ENCODE measurements around the gene SH2B3. TPM values are rescaled to one million over a fixed set of nuclear protein-coding genes. Genes with fewer than 3 reads are reported as not detected.

SH2B3 gene
- total RNA-seq, 2 donors from 2014 or later, result 22.9 to 27.1 TPM

GRCh38 chr12:111418594-111418880 is 12.8 kb downstream of the SH2B3 start:
- ATAC-seq (no peak), DNase-seq (no peak)
- intact Hi-C loops (cut with DNase I, micrococcal nuclease), result no loop called here

GRCh38 chr12:111419784-111420183 is 14.1 kb downstream of the SH2B3 start:
- no peak for ATAC-seq
- DNase-seq, result no peak
- intact Hi-C loops (cut with DNase I, micrococcal nuclease), result no loop called here

GRCh38 chr12:111420494-111420893 is 14.8 kb downstream of the SH2B3 start:
- DNase-seq (no peak), ATAC-seq (no peak)
- intact Hi-C loops (cut with DNase I, micrococcal nuclease), result no loop called here

- no peak for DNase-seq
- ATAC-seq, result no peak
- intact Hi-C loops (cut with DNase I, micrococcal nuclease), result no loop called here
Observed at GRCh38 chr12:111424189-111424792, 18.6 kb downstream of the SH2B3 start.

- intact Hi-C loops (cut with DNase I, micrococcal nuclease), result no loop called here
- peak; percentile 23 for ATAC-seq
- no peak for DNase-seq
Observed at GRCh38 chr12:111424793-111425251, 19.1 kb downstream of the SH2B3 start.

GRCh38 chr12:111425655-111426054 is 19.9 kb downstream of the SH2B3 start:
- DNase-seq (peak in 1 of 2 donors; percentile 26), ATAC-seq (peak; percentile 43)
- intact Hi-C loops (cut with DNase I, micrococcal nuclease), result no loop called here

DNA sequence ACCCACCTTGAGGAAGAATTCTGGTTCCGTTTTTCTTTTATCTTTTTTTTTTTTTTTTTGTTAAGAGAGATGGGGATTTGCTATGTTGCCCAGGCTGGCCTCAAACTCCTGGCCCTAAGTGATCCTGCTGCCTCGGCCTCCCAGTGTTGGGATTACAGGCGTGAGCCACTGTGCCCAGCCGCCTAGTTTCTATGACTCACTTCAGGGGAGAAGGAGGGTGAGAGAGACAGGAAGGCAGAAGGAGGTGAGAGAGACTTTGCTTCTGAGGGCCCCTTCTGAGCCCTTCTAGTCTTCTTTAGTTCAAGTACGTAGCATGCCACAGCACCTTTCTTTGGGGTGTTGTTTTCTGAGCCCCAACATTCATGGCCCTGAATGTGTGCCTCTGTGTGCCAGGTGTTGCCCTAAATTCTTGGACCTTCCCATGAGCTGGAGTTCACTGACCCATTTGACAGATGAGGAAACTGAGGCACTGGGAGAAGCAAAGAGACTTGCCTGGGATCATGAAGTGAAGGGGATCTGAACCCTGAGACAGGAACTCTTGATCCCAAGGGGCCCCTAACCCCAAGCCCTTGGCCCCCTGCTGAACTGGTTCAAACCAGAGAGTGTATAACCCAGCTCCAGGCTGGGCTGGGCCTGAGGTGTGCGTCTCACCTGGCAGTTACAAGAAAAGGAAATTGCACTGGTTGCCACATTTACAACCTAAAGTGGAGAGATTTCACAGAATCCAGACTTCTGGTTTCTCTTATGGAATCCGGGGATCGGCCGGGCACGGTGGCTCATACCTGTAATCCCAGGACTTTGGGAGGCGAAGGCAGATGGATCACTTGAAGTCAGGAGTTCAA is 20.8 kb downstream of the SH2B3 start:
- DNase-seq (peak in 1 of 2 donors; percentile 60), ATAC-seq (peak; percentile 69)
- intact Hi-C loops (cut with DNase I, micrococcal nuclease), result no loop called here

GRCh38 chr12:111427417-111428074 is 21.8 kb downstream of the SH2B3 start:
- intact Hi-C loops (cut with DNase I, micrococcal nuclease), result no loop called here
- no peak for ATAC-seq
- DNase-seq, result peak in 1 of 2 donors; percentile 39

- ATAC-seq (no peak), DNase-seq (peak in 1 of 2 donors; percentile 31)
- intact Hi-C loops (cut with DNase I, micrococcal nuclease), result no loop called here
Observed at GRCh38 chr12:111428081-111428727, 22.5 kb downstream of the SH2B3 start.

DNA sequence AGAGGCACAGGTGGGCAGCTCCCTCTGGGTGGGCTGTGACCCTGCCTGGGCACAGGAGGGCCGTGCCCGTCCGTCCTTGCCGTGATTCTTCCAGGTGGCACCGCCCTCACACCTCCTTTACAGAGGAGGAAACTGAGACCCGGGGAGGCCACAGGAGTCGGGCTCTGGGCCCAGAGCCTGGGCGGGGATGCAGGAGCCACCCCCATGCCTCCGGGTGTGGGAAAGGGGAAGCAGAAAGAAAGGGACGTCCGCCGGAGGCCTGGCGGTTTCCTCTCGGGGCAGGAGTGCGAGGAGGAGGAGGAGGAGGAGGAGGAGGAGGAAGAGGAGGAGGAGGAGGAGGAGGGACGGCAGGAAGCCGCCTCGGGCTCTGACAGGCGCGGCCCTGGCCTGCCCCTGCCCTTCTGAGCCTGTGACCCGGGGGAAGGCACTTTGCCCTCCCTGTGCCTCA is 23.0 kb downstream of the SH2B3 start:
- DNase-seq, result peak; percentile 75 to 83
- ATAC-seq, result peak; percentile 27
- intact Hi-C loops (cut with DNase I, micrococcal nuclease), result no loop called here

DNA sequence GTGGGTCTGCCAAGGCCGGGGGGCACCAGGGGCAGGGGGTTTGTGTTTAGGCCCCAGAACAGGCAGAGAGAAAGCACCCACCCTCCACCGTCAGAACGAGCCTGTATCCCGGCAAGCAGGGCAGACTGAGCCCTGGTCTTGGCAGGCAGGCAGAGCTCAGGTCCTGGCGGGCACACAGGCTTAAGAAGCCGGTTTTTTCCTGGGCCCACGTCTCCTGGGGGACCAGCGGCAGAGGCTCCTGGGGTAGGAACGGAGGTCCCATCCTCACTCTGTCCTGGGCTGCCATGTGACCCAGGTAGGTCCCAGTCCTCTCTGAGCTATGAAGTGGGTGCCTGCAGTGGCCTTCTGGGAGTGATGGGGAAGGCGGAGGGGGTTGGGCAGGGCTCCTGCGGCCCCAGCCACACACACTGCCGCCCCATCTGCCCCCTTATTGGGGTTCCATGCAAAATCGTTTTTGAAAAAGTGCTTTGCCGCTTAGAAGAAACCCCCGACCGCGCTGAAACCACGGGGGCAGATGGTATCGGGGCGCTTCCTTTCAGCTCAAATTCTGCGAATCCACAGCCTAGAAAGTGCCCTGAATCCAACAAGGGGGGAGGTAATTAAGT is 24.2 kb downstream of the SH2B3 start:
- peak in 1 of 2 donors; percentile 61 for DNase-seq
- intact Hi-C loops (cut with DNase I, micrococcal nuclease), result no loop called here

DNA sequence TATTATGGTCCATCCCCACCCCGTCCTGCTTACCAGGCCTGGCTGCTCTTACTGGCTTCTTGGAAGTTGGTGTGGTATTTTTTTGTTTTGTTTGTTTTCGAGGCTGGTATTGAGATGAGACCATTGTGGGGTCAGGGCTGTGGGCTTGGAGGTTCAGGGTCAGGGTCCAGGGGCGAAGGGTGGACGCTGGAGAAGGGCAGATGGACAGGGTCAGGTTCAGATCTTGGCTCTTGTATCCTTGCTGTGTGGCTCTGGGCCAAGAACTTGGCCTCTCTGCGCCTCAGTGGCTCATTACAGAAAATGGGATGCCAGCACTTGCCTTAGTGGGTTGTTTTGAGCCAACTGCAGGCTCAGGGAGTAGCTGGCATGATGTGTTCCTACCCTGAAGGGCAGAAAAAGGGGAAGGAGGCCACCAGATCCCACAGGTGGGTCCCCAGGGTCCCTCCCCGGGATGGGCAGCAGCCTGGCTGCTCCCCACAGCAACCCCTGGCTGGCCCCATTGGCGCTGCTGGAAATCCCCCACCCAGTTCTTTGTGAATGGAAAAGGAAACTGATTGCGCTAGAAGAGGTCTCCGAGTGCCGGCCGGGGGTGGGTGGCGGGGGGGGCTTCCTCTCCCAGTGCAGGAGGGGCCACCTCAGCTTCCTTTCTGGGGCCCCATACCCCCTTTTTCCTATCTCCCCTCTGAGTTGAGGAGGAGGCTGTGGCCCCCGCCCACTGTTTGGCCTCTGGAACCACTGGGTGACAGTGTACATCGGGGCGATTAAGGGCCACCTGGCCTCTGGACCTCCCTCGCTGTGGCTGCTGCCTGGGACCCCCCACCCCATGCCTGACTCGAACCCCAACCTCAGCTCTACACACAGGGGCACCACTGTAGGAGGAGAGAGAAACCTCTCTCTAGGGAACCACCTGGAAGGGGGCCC is 25.0 kb downstream of the SH2B3 start:
- ATAC-seq (no peak), DNase-seq (peak in 1 of 2 donors; percentile 43)
- intact Hi-C loops (cut with DNase I, micrococcal nuclease), result no loop called here

More for the DNA sequence above, 24.2 kb downstream of the SH2B3 start:
- no peak for ATAC-seq

DNA sequence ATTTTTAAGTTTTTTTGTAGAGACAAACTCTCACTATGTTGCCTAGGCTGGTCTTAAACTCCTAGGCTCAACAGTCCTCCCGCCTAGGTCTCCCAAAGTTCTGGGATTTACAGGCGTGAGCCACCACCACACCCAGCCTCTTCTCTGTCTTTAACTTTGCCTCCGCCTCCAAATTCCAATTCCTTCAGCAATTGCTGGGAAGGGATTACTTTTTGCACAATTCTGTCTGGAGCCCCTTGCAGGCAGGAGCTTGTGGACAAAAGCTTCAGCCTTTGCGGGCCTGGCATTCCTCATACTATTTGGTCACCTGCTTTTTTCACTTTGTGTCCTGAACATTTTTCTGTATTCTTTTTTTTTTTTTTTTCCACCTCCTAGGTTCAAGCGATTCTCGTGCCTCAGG is 26.0 kb downstream of the SH2B3 start:
- DNase-seq, result peak in 1 of 2 donors; percentile 25
- ATAC-seq, result peak; percentile 15
- intact Hi-C loops (cut with DNase I, micrococcal nuclease), result no loop called here

DNA sequence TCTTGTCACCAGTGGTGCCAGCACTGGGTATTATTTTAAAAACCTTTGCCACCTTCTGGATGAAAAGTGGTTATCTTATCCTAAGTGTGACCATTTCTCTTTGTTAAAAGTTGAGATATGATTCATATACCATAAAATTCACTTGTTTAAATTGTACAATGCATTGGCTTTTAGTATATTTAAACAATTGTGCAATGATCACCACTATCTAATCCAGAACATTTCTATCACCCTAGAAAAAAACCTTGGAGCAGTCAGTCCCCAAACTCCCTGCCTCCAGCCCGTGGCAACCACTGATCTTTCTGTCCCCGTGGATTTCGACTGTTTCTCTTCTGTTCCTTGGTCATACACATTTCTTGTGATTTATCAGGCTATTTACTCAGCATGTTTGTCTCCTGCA is 28.3 kb downstream of the SH2B3 start:
- no peak for ATAC-seq
- DNase-seq, result no peak
- intact Hi-C loops (cut with DNase I, micrococcal nuclease), result no loop called here

DNA sequence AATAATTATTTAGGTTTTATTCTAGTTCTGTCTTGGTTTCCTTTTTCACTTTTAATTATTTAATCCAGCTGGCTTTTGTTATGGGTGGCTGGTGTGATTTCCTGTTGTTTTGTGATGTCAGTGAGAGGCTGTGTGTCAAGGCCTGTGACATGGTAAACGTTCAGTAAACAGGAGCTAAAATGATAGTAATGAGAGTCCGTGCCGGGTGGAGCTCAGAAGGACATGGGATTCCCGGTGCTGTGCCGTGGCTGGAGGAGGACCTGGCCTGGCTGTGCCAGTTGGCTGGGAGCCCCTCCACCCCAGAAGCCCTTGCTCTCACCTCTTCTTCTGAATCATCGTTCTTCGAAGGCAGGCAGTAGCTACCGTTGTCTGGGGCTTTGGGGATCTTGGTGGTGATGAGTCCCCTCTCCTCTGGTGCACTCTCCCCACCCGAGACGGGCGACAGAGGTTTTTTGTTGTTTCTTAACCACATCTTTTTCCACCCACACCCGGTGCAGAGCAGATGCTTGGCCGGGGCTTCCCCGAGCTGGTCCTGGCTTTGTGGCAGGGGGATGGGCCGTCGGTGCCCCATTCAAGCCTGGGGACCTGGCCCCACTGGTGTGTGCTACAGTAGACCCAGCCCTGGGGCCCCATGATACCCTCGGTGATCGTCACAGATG is 29.1 kb downstream of the SH2B3 start:
- intact Hi-C loops (cut with DNase I, micrococcal nuclease), result no loop called here
- ATAC-seq (peak; percentile 55), DNase-seq (peak; percentile 71 to 79)

GRCh38 chr12:111435661-111436201 is 30.0 kb downstream of the SH2B3 start:
- intact Hi-C loops (cut with DNase I, micrococcal nuclease), result no loop called here
- ATAC-seq (no peak), DNase-seq (peak in 1 of 2 donors; percentile 31)

- DNase-seq, result no peak
- intact Hi-C loops (cut with DNase I, micrococcal nuclease), result no loop called here
- no peak for ATAC-seq
Observed at GRCh38 chr12:111436266-111436665, 30.5 kb downstream of the SH2B3 start.

Data from left colon (tissue), 2 donors.